H9 (cell line): ENCODE data around the gene SEMA5A. TPM values are rescaled to one million over a fixed set of nuclear protein-coding genes. Genes with fewer than 3 reads are reported as not detected.

Experiments
- DNase-seq: peaks from one replicate; pipeline ENCODE4 v3.0.0-alpha.2; 2017
- H2AFZ ChIP-seq: one replicate; pipeline ENCODE4 v1.6.1; 2013; ENCODE audit warnings: mild to moderate bottlenecking, low read length, control low read depth, moderate library complexity
- H2AK5ac ChIP-seq: 2 replicates; pipeline ENCODE4 v1.6.1; 2013; ENCODE audit warnings: low read length, control low read depth, mixed read lengths; ENCODE audit not compliant: insufficient read length
- H2BK120ac ChIP-seq: one replicate; pipeline ENCODE4 v1.6.1; 2013; ENCODE audit warnings: low read depth, mild to moderate bottlenecking, low read length, control low read depth, inconsistent platforms; ENCODE audit not compliant: poor library complexity, severe bottlenecking
- H2BK12ac ChIP-seq: 2 replicates; pipeline ENCODE4 v1.6.1; 2013; ENCODE audit warnings: low read length, control low read depth, mixed read lengths, low read depth; ENCODE audit not compliant: insufficient read length
- H2BK15ac ChIP-seq: 2 replicates; pipeline ENCODE4 v1.6.1; 2013; ENCODE audit warnings: low read depth, low read length, control low read depth
- H2BK20ac ChIP-seq: one replicate; pipeline ENCODE4 v1.6.1; 2013; ENCODE audit warnings: low read depth, mild to moderate bottlenecking, low read length, control low read depth, inconsistent platforms; ENCODE audit not compliant: poor library complexity, severe bottlenecking
- H2BK5ac ChIP-seq: 2 replicates; pipeline ENCODE4 v1.6.1; 2013; ENCODE audit warnings: low read length, control low read depth, mixed read lengths; ENCODE audit not compliant: insufficient read length
- H3K14ac ChIP-seq: 2 replicates; pipeline ENCODE4 v1.6.1; 2013; ENCODE audit warnings: low read length, control low read depth; ENCODE audit not compliant: insufficient read depth
- H3K18ac ChIP-seq: 2 replicates; pipeline ENCODE4 v1.6.1; 2013; ENCODE audit warnings: low read depth, mild to moderate bottlenecking, mixed read lengths, low read length, control low read depth; ENCODE audit not compliant: insufficient read length
- H3K23ac ChIP-seq: 2 replicates; pipeline ENCODE4 v1.6.1; 2013; ENCODE audit warnings: low read length, control low read depth, mixed read lengths, low read depth; ENCODE audit not compliant: insufficient read length
- H3K23me2 ChIP-seq: 2 replicates; pipeline ENCODE4 v1.6.1; 2013; ENCODE audit warnings: low read depth, mild to moderate bottlenecking, mixed read lengths, low read length, control low read depth; ENCODE audit not compliant: insufficient read length, poor library complexity, severe bottlenecking
- H3K27ac ChIP-seq: 2 replicates; pipeline ENCODE4 v1.5.1; 2013; ENCODE audit warnings: low read length, control low read depth, mixed read lengths, low read depth; ENCODE audit not compliant: insufficient read length
- H3K27me3 ChIP-seq: 2 replicates; pipeline ENCODE4 v1.6.1; 2013; ENCODE audit warnings: low read length, control low read depth, inconsistent platforms; ENCODE audit not compliant: insufficient read depth
- H3K4ac ChIP-seq: 2 replicates; pipeline ENCODE4 v1.6.1; 2013; ENCODE audit warnings: low read depth, mild to moderate bottlenecking, control low read depth, inconsistent platforms, low read length, moderate library complexity
- H3K4me1 ChIP-seq: 2 replicates; pipeline ENCODE4 v1.6.1; 2013; ENCODE audit warnings: low read length, control low read depth, inconsistent platforms; ENCODE audit not compliant: insufficient read depth
- H3K4me2 ChIP-seq: 2 replicates; pipeline ENCODE4 v1.6.1; 2013; ENCODE audit warnings: low read length, control low read depth, mixed read lengths; ENCODE audit not compliant: insufficient read length, insufficient read depth
- H3K56ac ChIP-seq: 2 replicates; pipeline ENCODE4 v1.6.1; 2013; ENCODE audit warnings: low read depth, mild to moderate bottlenecking, mixed read lengths, low read length, control low read depth; ENCODE audit not compliant: insufficient read length
- H3K79me1 ChIP-seq: 2 replicates; pipeline ENCODE4 v1.6.1; 2013; ENCODE audit warnings: low read depth, mild to moderate bottlenecking, moderate library complexity, low read length, control low read depth, inconsistent platforms; ENCODE audit not compliant: insufficient read depth, poor library complexity, severe bottlenecking
- H3K79me2 ChIP-seq: 2 replicates; pipeline ENCODE4 v1.6.1; 2013; ENCODE audit warnings: low read length, control low read depth, inconsistent platforms; ENCODE audit not compliant: insufficient read depth
- H3K9ac ChIP-seq: 2 replicates; pipeline ENCODE4 v1.6.1; 2013; ENCODE audit warnings: low read length, control low read depth, mixed read lengths; ENCODE audit not compliant: insufficient read length; ENCODE audit errors: extremely low read depth
- H3K9me3 ChIP-seq: one replicate; pipeline ENCODE4 v1.6.1; 2013; ENCODE audit warnings: low read depth, low read length, inconsistent platforms; ENCODE audit not compliant: control insufficient read depth
- H3T11ph ChIP-seq: one replicate; pipeline ENCODE4 v1.6.1; 2013; ENCODE audit warnings: mild to moderate bottlenecking, low read length, control low read depth, inconsistent platforms
- H4K20me1 ChIP-seq: one replicate; pipeline ENCODE4 v1.6.1; 2013; ENCODE audit not compliant: control insufficient read depth, insufficient read length, insufficient read depth
- H4K5ac ChIP-seq: 2 replicates; pipeline ENCODE4 v1.6.1; 2013; ENCODE audit warnings: low read depth, mild to moderate bottlenecking, mixed read lengths, low read length, control low read depth; ENCODE audit not compliant: insufficient read length
- H4K8ac ChIP-seq: replicated peaks from 2 replicates; pipeline ENCODE4 v1.6.1; 2013; ENCODE audit warnings: low read length, control low read depth, mixed read lengths, low read depth; ENCODE audit not compliant: insufficient read length
- H4K91ac ChIP-seq: 2 replicates; pipeline ENCODE4 v1.6.1; 2013; ENCODE audit warnings: low read depth, mild to moderate bottlenecking, moderate library complexity, mixed read lengths, low read length, control low read depth; ENCODE audit not compliant: insufficient read length
- H3K27ac Mint-ChIP-seq, 3 experiments: 2 replicates in 2 of 3; 3 replicates in 1 of 3; pipeline ENCODE4 v1.8.0; 2020 to 2021; ENCODE audit warnings: mixed read lengths in 3 of 3, mild to moderate bottlenecking in 1 of 3, moderate library complexity in 1 of 3
- H3K27me3 Mint-ChIP-seq: 2 replicates; pipeline ENCODE4 v1.8.0; 2021; ENCODE audit warnings: low read depth, mild to moderate bottlenecking, moderate library complexity, mixed read lengths
- H3K36me3 Mint-ChIP-seq, 3 experiments: 2 replicates in 2 of 3; 3 replicates in 1 of 3; pipeline ENCODE4 v1.8.0; 2020 to 2021; ENCODE audit warnings: low read depth in 3 of 3, mixed read lengths in 3 of 3; ENCODE audit not compliant: insufficient read depth in 1 of 3
- H3K4me1 Mint-ChIP-seq, 2 experiments: 2 replicates each; pipeline ENCODE4 v1.8.0; 2020; ENCODE audit warnings: mixed read lengths in 2 of 2
- H3K4me3 Mint-ChIP-seq, 2 experiments: 2 replicates in 1 of 2; 3 replicates in 1 of 2; pipeline ENCODE4 v1.8.0; 2020 to 2021; ENCODE audit warnings: mild to moderate bottlenecking in 2 of 2, mixed read lengths in 2 of 2, moderate library complexity in 1 of 2
- H3K9me3 Mint-ChIP-seq, 2 experiments: 2 replicates in 1 of 2; 3 replicates in 1 of 2; pipeline ENCODE4 v1.8.0; 2020; ENCODE audit warnings: mild to moderate bottlenecking in 2 of 2, mixed read lengths in 2 of 2, moderate library complexity in 1 of 2
- CTCF ChIP-seq: fragments of 200-600 bp; sonication (generic); conservative IDR thresholded peaks from 3 replicates; pipeline ENCODE4 v1.8.0; 2021; ENCODE audit warnings: antibody characterized with exemption, mild to moderate bottlenecking
- WGBS: extraction: QIAGEN DNeasy Blood & Tissue Kit; methylation state at CpG from one replicate; pipeline ENCODE4 v1.1.7; 2013; ENCODE audit warnings: missing lambda C conversion rate, low lambda C conversion rate, mixed read lengths; ENCODE audit not compliant: insufficient read length; ENCODE audit errors: extremely low coverage; 5-methylcytosine and 5-hydroxymethylcytosine counted together
- total RNA-seq: library from RNA; stranded (reverse); gene quantifications from 2 replicates; pipeline ENCODE4 v1.2.1, GENCODE V29; 2021

SEMA5A gene
- total RNA-seq, 1 experiment from 2014 or later: 4.3 TPM

DNA sequence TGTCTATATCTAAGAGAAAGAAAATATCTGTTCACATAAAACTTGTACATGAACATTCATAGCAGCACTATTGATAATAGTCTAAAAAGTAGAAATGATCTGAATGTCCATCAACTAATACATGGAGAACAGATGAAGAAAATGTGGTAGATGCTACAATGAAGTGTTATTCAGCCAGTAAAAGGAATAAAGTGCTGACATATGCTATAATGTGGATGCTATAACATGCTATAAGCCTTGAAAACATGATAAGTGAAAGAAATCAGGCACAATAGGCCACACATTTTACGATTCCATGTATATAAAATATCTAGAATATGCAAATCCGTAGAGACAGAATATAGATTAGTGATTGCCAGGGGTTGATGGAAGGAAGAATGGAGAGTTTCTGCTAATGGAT, 146.8 kb downstream of the SEMA5A start:
- Histone ChIP-seq H3K9me3 (no peaks in the 10 kb centered on the region), H2BK12ac (no peak overlapping the region), H2BK15ac (no peak overlapping the region), H3K56ac (no peak overlapping the region), H3K4me2 (no peak overlapping the region), H3K4ac (no peak overlapping the region), H3K4me1 (no peaks in the 10 kb centered on the region; the same call in 1 of the 2 replicates), H2BK120ac (no peak overlapping the region), H3K23me2 (no peaks in the 10 kb centered on the region), H2AFZ (no peak overlapping the region), H4K20me1 (no peaks in the 10 kb centered on the region), H3K79me1 (no peaks in the 10 kb centered on the region), H2AK5ac (no peak overlapping the region), H3K18ac (no peak overlapping the region), H3K9ac (no peak overlapping the region), H4K91ac (no peak overlapping the region), H3K27me3 (no peaks in the 10 kb centered on the region), H4K5ac (no peak overlapping the region), H3K27ac (no peak overlapping the region), H3T11ph (no peak overlapping the region), H3K14ac (no peak overlapping the region), H2BK20ac (no peak overlapping the region), H2BK5ac (no peak overlapping the region), H3K79me2 (no peaks in the 10 kb centered on the region; the same call in 1 of the 2 replicates), H4K8ac (no peak overlapping the region), H3K23ac (no peak overlapping the region)
- Mint-ChIP-seq H3K27me3 (no peaks in the 10 kb centered on the region), H3K4me3 (no peak overlapping the region), H3K9me3 (peaks cover 2 to 6% of the 10 kb centered on the region in 2 experiments), H3K36me3 (peaks cover 2 to 7% (median 2%) of the 10 kb centered on the region in 3 experiments; a peak in 2 of 7 replicates), H3K4me1 (peaks cover 11% of the 10 kb centered on the region in 2 experiments), H3K27ac (no peak overlapping the region)
- no peak for DNase-seq
- no CpG with 5 or more reads among the region's 2 CpGs for WGBS
- TF ChIP-seq CTCF: no peak
